Esophagus mucosa (tissue), 1 donor: ENCODE measurements around the gene ATP4A. TPM values are rescaled to one million over a fixed set of nuclear protein-coding genes. Genes with fewer than 3 reads are reported as not detected.
"Not testable (repeated sequence)": the region's sequence is repeated elsewhere in the genome, so short reads cannot be mapped to it uniquely, and the experiment has no call there.

Experiments used
- ATAC-seq: fragments of 200-7000 bp; cut with Tn5 transposase; one replicate; pipeline ENCODE4 v1.9.1; 2020
- total RNA-seq: library from RNA; stranded (reverse); gene quantifications from one replicate; pipeline ENCODE4 v1.2.4, GENCODE V29; 2023
- donor health status: DM: yes; HTN: yes; CAD: no.

The ATP4A gene
- total RNA-seq = not detected

- no peak for ATAC-seq
Observed at GRCh38 chr19:35563207-35563829, at the start of gene ATP4A. Gene ATP4A (minus strand): TSS chr19:35563658. CDS start chr19:35563629, 29 bp downstream.

GRCh38 chr19:35612559-35613321, 49.3 kb upstream of the ATP4A start, which contains the start of gene HAUS5:
Gene HAUS5 (plus strand): TSS chr19:35612735. CDS start chr19:35612795, 60 bp downstream.
- peak; percentile 92 for ATAC-seq

GRCh38 chr19:35612224-35612558, 48.7 kb upstream of the ATP4A start:
- no peak for ATAC-seq

- ATAC-seq = peak; percentile 51
Observed at GRCh38 chr19:35609851-35610353, 46.4 kb upstream of the ATP4A start.

GRCh38 chr19:35608251-35608650, 44.8 kb upstream of the ATP4A start:
- no peak for ATAC-seq

GRCh38 chr19:35607661-35608060, 44.2 kb upstream of the ATP4A start:
- no peak for ATAC-seq

GRCh38 chr19:35607170-35607569, 43.7 kb upstream of the ATP4A start:
- not testable (repeated sequence) for ATAC-seq

GRCh38 chr19:35604436-35604835, 41.0 kb upstream of the ATP4A start:
- ATAC-seq = not testable (repeated sequence)

GRCh38 chr19:35601971-35602370, 38.5 kb upstream of the ATP4A start:
- no peak for ATAC-seq

GRCh38 chr19:35596366-35596999, 33.0 kb upstream of the ATP4A start:
- peak; percentile 54 for ATAC-seq

- ATAC-seq = no peak
Observed at GRCh38 chr19:35595928-35596327, 32.5 kb upstream of the ATP4A start.

- not testable (repeated sequence) for ATAC-seq
Observed at GRCh38 chr19:35595026-35595425, 31.6 kb upstream of the ATP4A start.

- peak; percentile 43 for ATAC-seq
Observed at GRCh38 chr19:35592226-35592625, 28.8 kb upstream of the ATP4A start.

- ATAC-seq = no peak
Observed at GRCh38 chr19:35590875-35591274, 27.4 kb upstream of the ATP4A start.

- ATAC-seq = no peak
Observed at GRCh38 chr19:35587321-35587720, 23.9 kb upstream of the ATP4A start.

GRCh38 chr19:35585848-35586247, 22.4 kb upstream of the ATP4A start, which contains the start of gene PMIS2:
Gene PMIS2 (plus strand): TSS chr19:35586173. CDS start chr19:35586260, 87 bp downstream.
- no peak for ATAC-seq

- no peak for ATAC-seq
Observed at GRCh38 chr19:35582760-35583159, 19.3 kb upstream of the ATP4A start.

GRCh38 chr19:35578707-35579106, 15.2 kb upstream of the ATP4A start:
- ATAC-seq = no peak

- no peak for ATAC-seq
Observed at GRCh38 chr19:35577918-35578317, 14.5 kb upstream of the ATP4A start.

- peak; percentile 91 for ATAC-seq
Observed at GRCh38 chr19:35571406-35571965, 8.0 kb upstream of the ATP4A start.

- ATAC-seq = no peak
Observed at GRCh38 chr19:35569281-35569781, 5.9 kb upstream of the ATP4A start.

- ATAC-seq = no peak
Observed at GRCh38 chr19:35566738-35567137, 3.3 kb upstream of the ATP4A start.
